Epidermal melanocyte (primary cell): ENCODE results near the gene MAPK1IP1L.

Experiments
- DNase-seq: peaks from one replicate; pipeline ENCODE4 v3.0.0; 2011; ENCODE audit warnings: low spot score; ENCODE audit not compliant: insufficient read length

Gene MAPK1IP1L

GRCh38 chr14:55094292-55095157, 43.1 kb downstream of the MAPK1IP1L start:
- no peak for DNase-seq

- DNase-seq: peak; percentile 67
Observed at GRCh38 chr14:55097881-55098560, 46.6 kb downstream of the MAPK1IP1L start.

- DNase-seq: no peak
Observed at GRCh38 chr14:55098561-55098898, 47.1 kb downstream of the MAPK1IP1L start.

- no peak for DNase-seq
Observed at GRCh38 chr14:55099756-55100155, 48.3 kb downstream of the MAPK1IP1L start.

- no peak for DNase-seq
Observed at GRCh38 chr14:55101698-55102097, 50.3 kb downstream of the MAPK1IP1L start.

- DNase-seq: peak; percentile 80
Observed at GRCh38 chr14:55102141-55102621, 50.7 kb downstream of the MAPK1IP1L start.

GRCh38 chr14:55103005-55103640, 51.7 kb downstream of the MAPK1IP1L start:
- peak; percentile 43 for DNase-seq

- no peak for DNase-seq
Observed at GRCh38 chr14:55103971-55104954, 52.8 kb downstream of the MAPK1IP1L start.

GRCh38 chr14:55105991-55106390, 54.5 kb downstream of the MAPK1IP1L start:
- no peak for DNase-seq

GRCh38 chr14:55107766-55108554, 56.5 kb downstream of the MAPK1IP1L start:
- peak; percentile 88 for DNase-seq

- no peak for DNase-seq
Observed at GRCh38 chr14:55109836-55110235, 58.4 kb downstream of the MAPK1IP1L start.

GRCh38 chr14:55111122-55111708, 59.8 kb downstream of the MAPK1IP1L start:
- DNase-seq: no peak

- DNase-seq: no peak
Observed at GRCh38 chr14:55114720-55115119, 63.3 kb downstream of the MAPK1IP1L start.

GRCh38 chr14:55115460-55115859, 64.0 kb downstream of the MAPK1IP1L start:
- no peak for DNase-seq

GRCh38 chr14:55115861-55116245, 64.4 kb downstream of the MAPK1IP1L start:
- no peak for DNase-seq

- no peak for DNase-seq
Observed at GRCh38 chr14:55116246-55117030, 65.0 kb downstream of the MAPK1IP1L start.

GRCh38 chr14:55117803-55118441, 66.5 kb downstream of the MAPK1IP1L start:
- DNase-seq: no peak

GRCh38 chr14:55118761-55119160, 67.3 kb downstream of the MAPK1IP1L start:
- DNase-seq: no peak
